Stimulated activated CD4-positive, alpha-beta T cell treated with anti-CD3 and anti-CD28 coated beads, Interleukin-4, amount 100 ng/mL, for 48 hours (primary cell): Measurements from ENCODE around the gene FOXJ2.
A peak's percentile ranks its signal among the peaks of the same experiment; 100 is the strongest.
"Not testable (repeated sequence)": the region's sequence is repeated elsewhere in the genome, so short reads cannot be mapped to it uniquely, and the experiment has no call there.

Source experiments
- DNase-seq, 2 donors: peaks; one replicate each; pipeline ENCODE4 v3.0.0-alpha.2; 2020; ENCODE audit warnings: low read depth in 2 of 2

Gene FOXJ2

GRCh38 chr12:8032242-8033152 is at the start of gene FOXJ2:
Gene FOXJ2 (plus strand): TSS chr12:8032716. CDS start chr12:8039833, 7,117 bp downstream.
- DNase-seq: peak; percentile 68 to 75

- not testable (repeated sequence) for DNase-seq
These were observed 49.5 kb upstream of the FOXJ2 start for GRCh38 chr12:7983019-7983418.

DNA sequence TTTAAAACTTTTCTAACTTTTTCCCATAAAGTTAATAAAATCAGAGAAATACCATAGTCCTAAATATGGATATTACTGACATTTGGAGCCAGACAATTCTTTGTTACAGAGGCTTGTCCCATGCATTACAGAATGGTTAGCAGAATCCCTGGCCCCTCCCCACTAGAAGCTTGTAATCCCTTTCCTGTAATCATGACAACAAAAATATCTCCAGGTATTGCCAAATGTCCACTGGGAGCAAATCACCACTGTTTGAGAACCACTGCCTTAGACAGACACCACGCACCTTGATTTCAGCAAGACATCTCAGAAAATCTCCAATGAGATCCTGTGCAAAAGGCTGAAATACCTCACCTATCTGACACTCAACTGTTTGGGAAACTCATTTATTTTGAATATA is 49.1 kb upstream of the FOXJ2 start:
- DNase-seq: not testable (repeated sequence)

DNA sequence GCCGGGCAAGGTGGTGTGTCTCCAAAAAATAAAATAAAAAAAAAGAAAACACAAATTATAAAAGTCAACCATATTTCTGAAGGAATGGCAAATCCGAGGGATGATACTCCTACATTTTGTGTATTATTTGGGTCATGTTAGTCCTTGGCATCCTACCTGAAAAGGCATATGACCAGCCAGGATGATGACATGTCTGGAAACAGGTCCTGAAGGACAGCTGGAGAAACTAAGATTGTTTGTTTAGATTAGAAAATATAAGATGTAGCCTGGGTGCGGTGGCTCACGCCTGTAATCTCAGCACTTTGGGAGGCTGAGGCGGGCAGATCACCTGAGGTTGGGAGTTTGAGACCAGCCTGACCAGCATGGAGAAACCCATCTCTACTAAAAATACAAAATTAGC is 47.6 kb upstream of the FOXJ2 start:
- no peak for DNase-seq

DNA sequence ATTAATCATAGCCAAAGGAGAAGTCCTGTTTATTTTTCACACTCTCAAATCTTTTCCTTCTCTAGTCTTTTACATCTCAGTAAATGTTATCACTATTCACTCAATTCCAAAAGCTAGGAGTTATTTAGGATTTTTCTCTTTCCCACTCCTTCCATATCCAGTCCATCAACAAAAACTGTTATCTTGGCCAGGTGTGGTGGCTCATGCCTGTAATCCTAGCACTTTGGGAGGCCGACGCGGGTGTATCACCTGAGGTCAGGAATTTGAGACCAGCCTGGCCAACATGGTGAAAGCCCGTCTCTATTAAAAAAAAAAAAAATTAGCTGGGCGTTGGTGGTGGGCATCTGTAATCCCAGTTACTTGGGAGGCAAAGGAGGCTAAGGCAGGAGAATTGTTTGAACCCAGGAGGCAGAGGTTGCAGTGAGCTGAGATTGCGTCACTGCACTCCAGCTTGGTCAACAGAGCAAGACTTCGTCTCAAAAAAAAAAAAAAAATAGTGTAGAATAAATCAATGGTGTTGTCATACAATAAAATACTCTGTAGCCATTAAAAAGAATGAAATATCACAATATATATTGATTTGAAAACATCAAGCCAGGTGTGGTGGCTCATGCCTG is 46.6 kb upstream of the FOXJ2 start:
- no peak for DNase-seq

DNA sequence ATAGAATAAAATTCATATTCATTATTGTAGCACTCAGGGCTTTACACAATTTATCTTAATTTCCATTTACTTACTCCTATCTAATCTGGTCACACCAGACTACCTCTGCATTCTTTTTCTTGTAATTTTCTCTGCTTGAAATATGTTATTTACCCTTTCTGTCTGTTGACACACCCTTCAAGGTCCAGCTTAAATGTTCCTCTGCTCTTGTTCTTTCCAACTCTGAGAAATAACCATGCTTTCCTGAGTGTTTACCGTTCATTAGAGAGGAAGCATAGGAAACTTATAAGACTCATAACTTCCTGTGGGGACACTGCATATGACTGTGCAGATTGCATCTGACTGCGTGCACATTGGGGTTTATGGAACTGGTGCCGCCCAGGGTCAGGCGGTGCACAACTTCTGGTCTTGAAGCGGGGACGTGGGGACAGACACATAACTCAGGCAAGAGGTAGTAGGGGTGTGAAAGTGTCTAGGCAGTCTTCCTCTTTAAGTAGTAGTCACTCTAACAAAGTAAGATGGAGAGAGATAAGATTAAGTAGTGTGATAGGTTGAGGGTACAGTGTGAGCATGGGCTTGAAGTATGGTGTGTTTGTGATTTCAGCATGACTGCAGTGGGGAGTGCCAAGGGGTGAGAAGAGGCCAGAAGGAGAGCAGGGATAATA is 42.6 kb upstream of the FOXJ2 start:
- DNase-seq: peak; percentile 64 to 76

- DNase-seq: no peak
These were observed 41.0 kb upstream of the FOXJ2 start for GRCh38 chr12:7991535-7991934.

DNA sequence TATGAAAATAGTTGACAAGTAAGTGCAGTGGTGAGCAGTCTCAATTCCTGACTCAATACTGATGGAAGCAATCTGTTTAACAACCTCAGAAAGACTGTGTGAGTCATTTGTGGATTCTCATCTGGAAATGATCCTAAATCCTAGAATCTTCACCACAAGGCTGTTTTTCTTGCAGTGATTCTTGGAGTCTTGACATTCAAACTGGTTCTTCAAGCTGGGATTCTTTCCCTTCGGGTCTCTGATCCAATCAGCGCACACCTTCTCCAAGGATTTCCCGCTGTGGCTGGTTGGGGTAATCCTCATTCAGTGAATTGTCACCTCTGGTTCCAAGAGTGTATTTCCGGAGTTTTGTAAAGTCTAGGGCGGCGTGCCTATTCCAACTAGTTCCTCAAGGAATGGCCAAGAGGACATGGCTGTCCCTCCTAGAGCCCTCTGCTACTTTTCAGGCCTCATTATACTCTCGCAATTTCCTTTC is 37.7 kb upstream of the FOXJ2 start:
- DNase-seq: no peak

DNA sequence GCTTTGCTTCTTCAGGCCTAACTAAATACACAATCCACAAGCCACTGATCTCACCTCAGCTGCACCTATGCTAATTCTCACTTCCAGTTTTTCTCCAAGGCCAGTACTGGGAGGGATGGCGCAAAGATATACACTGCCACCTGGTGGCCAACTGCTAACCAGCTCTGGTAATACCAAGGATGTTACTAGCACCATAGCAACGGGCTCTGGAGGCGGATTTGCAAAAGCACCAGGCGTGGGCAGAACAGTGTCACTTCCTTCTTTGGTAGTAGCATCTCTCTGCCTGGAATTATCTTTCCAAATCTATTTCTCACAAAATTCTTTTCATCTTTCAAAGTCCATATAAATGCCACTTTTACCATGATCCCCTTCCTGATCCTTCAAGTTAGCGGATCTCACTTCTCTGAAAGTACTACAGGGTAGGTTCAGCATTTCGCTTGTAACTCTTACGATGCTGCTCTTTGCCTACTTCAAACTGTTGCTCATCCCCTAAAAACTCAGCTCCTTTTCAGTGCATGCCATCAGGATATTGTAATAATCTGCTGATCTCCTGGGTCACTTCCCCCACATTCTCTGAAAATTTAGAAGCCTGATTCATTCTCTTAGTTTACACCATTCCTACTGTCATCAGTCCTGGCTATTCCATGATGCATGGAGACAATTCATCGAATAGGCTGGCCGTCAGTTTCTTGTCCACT is 37.1 kb upstream of the FOXJ2 start:
- peak; percentile 73 to 82 for DNase-seq

DNA sequence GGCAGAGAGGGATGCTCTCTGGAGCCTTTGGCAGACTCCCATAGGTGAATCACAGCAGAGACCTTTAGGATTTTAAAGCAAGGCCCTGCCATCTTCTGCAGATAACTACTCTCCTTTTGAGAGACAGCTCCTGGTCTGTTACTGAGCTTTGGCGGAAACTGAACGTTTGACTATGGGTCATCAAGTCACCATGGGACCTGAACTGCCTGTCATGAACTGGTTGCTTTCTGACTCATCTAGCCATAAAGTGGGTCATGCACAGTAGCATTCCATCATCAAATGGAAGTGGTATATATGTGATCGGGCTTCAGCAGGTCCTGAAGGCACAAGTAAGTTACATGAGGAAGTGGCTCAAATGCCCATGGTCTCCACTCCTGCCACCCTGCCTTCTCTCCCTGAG is 31.7 kb upstream of the FOXJ2 start:
- DNase-seq: not testable (repeated sequence)

GRCh38 chr12:8001496-8001895 is 31.0 kb upstream of the FOXJ2 start:
- not testable (repeated sequence) for DNase-seq

GRCh38 chr12:8004897-8005296 is 27.6 kb upstream of the FOXJ2 start:
- not testable (repeated sequence) for DNase-seq

GRCh38 chr12:8011331-8011730 is 21.2 kb upstream of the FOXJ2 start:
- DNase-seq: no peak

GRCh38 chr12:8012651-8013309 is 19.7 kb upstream of the FOXJ2 start:
- no peak for DNase-seq

- DNase-seq: no peak
These were observed 17.7 kb upstream of the FOXJ2 start for GRCh38 chr12:8014836-8015235.

- not testable (repeated sequence) for DNase-seq
These were observed 14.3 kb upstream of the FOXJ2 start for GRCh38 chr12:8018213-8018612.

- no peak for DNase-seq
These were observed 13.6 kb upstream of the FOXJ2 start for GRCh38 chr12:8018666-8019581.

- peak; percentile 88 to 93 for DNase-seq
These were observed 6.1 kb upstream of the FOXJ2 start for GRCh38 chr12:8026291-8026900.

DNA sequence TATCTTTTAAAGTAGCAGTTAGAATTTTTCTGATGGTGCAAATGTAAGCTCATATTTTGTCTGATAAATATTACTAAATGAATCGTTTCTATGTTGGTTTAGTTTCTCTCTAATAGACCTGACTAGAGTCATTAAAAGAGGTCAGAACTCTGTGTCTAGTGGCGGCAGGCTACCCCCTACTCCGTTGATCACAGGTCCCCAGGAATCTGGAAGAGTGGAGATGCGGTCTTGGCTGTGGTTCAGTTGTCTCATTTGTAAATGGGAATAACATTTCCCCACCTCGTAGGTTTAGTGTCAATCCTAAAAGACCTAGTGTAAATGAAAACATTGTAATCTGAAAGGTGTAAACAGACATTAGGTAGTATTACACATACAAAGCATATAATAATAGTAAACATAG is 4.7 kb upstream of the FOXJ2 start:
- no peak for DNase-seq

GRCh38 chr12:8028267-8028666 is 4.2 kb upstream of the FOXJ2 start:
- no peak for DNase-seq
